ENCODE results near the gene CMTM7.
"Not testable (repeated sequence)": the region's sequence is repeated elsewhere in the genome, so short reads cannot be mapped to it uniquely, and the experiment has no call there.

CMTM7 gene

DNA sequence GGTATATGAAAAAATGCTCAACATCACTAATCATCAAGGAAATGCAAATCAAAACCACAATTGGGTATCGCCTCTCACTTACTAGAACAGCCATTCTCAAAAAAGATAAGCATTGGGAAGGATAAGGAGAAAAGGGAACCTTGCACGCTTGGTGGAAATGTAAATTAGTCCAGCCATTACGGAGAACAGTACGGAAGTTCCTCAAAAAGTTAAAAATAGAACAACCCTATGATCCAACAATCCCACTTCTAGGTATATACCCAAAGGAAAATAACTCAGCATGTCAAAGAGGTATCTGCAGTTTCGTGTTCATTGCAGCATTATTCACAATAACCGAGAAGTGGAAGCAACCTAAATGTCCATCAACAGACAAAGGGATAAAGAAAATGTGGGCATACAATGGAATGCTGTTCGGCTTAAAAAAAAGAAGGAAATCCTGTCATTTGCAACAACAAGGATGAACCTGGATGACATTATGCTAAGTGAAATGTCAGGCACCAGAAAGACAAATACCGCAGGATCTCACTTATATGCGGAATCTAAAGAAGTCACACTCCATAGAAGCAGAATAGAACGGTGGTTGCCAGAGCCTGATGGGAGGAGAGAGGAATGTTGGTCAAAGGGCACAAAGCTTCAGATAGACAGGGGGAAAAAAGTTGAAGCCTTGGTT lies 11.7 kb upstream of the CMTM7 start:
- in situ Hi-C loops (cut with HindIII; ENCODE audit: low sequenced_read_pairs), result no loop called here

DNA sequence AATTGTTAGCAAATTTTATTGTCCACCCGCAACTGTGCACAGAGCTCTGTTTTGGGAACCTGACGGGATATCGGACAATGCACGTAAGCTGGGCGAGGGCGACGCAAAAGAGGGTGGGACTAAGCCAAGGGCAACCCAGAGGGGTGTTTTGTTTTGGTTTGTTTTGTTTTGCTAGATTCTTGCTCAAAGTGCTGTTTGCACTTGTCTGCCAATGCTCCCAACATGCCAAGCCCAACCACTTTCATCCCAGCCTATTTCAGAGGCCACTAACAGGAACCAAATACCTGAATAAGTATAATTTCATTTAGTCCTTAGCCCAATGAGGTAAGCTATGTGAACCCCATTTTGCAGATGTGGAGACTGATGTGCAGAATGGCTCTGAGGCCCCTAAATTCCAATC lies 9.7 kb upstream of the CMTM7 start:
- in situ Hi-C loops (cut with HindIII; ENCODE audit: low sequenced_read_pairs), result no loop called here

DNA sequence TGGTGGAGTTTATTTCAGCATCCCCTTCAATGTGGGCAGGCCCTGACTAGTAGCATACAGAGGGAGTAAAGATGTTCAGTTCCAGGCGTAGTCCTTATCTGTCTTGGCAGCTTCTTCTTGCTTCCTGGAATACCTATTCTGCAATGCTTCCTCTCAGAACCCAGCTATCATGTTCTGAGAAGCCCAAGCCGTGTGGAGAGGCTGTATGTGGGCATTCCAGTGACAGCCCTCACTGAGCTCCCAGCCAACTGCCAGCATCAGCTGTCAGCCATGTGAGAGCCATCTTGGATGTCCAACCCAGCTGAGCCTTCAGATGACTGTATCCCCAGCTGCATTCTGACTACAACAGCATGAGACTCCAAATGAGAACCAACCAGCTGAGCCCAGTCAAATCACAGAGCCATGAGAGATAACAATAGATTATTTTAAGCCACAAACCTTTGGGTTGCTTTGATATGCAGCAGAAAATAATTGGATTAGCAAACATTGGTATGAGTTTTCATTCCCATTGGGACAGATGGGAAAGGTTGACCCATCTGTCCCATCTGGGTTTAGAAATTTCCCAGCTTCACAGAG lies 8.4 kb upstream of the CMTM7 start:
- in situ Hi-C loops (cut with HindIII; ENCODE audit: low sequenced_read_pairs), result no loop called here

DNA sequence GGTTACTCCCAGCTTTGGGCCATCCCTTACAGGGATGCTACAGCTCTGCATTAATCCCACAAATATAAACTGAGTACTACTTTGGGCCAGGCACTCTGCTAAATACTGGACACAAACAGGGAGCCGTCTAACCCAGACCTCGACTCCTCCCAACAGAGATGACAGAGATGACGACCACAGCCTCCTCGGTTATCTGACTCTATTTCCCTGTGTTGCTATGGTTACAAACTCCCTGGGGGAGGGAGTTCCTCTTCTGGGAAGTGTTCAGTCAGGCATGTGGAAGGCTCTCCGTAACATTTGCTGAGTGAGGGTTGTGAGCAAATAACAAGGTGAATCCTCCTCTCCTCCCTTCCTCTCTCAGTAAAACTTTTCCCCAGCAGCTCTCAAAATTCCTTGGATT lies 6.7 kb upstream of the CMTM7 start:
- in situ Hi-C loops (cut with HindIII; ENCODE audit: low sequenced_read_pairs), result no loop called here

DNA sequence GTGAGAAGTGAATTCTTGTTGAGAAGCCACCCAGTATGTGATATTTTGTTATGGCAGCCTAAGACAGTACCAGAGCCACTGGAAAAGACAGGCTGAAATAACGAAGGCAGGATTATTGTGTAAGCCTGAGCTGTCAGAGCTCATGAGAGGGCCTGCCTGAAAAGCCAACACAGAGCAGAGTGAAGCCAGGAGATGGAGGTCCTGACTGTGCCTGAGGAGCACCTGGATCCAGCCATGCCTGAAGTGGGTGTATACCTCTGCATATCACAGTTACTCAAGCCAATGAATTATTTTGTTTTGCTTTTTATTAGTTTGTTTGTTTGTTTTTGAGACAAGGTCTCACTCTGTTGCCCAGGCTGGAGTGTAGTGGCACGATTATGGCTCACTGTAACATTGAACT lies 4.1 kb upstream of the CMTM7 start:
- in situ Hi-C loops (cut with HindIII; ENCODE audit: low sequenced_read_pairs), result no loop called here

DNA sequence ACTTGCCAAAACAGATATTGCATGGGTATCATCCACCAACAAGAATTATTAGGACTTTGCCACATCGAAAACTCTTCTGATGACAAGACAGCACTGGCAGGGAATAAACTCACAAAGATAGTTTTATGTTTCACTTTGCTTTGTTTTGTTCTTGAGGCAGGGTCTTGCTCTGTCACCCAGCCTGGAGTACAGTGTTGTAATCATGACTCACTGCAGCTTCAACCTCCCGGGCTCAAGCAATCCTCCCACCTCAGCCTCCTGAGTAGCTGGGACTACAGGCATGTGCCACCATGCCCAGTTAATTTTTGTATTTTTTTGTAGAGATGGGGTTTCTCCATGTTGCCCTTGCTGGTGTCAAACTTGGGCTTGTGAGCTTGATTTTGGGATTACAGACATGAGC lies 2.1 kb upstream of the CMTM7 start:
- in situ Hi-C loops (cut with HindIII; ENCODE audit: low sequenced_read_pairs), result not testable (repeated sequence)

DNA sequence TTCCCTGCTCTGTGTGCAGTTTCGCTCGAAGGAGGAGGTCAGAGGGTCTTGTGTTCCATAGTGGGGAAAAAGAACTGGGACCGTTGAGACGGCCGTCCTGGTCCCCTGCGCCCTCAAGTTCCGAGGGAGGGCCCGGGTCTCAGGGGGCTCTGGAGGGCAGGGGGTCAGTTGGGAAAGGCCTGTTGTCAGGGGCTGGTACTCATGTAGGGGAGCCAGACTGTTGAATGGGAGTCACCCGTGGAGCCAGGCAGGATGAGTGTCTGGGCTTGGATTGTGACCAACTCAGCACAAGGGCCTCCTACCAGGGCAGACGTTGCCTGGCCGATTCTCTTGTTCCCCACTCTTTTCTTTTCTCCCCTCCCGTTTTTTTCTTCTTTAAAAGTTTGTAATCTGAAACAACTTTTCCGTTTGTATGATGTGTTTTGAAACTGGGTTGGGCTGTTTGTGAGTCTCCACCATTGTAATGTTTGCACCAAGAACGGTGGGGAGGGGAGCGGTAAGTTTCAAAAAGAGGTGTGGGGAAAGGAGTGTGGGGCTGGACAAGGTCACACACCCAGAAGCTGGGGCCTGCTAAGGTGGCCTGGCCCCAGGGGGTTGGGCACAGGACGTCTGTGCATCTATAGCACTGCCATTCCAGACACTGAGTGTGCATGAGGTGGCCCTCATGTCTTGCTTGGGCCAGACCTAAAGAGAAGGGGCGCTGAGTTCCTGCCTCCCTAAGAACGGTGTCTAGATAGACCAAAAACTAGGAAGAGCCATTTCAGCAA lies 1.1 kb downstream of the CMTM7 start:
- in situ Hi-C loops (cut with HindIII; ENCODE audit: low sequenced_read_pairs), result no loop called here

DNA sequence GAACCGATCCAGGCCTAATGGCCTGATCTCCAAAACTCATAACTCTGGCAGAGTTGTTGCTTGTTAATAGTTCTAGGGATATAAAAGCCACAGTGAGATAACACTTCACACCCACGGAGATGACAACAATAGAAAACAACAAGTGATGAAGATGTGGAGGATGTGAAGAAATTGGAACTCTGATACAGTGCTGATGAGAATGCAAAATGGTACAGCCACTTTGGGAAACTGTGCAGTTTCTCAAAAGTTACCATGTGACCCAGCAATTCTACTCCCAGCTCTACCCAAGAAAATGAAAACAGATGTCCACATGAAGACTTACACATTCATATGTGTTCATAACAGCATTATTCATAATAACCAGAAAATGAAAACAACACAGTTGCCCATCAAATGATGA lies 3.8 kb downstream of the CMTM7 start:
- in situ Hi-C loops (cut with HindIII; ENCODE audit: low sequenced_read_pairs), result no loop called here

DNA sequence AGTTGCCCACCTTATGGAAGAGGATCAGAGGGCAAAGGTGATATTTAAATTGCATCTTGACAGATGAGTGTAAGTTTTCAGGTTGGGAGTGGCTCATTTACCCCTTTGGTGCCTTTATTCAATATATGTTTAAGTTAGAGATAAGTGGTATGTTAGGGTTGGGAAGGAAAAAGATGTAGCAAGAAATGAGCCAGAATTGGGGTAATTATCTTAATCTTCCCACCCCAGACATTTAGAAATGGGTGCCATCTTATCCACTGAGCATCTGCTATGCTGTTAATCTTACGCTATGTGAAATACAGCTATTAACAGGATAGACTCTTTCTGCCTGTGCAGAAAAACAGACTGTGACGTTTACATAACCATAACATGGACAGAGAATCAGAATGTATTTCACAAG lies 6.3 kb downstream of the CMTM7 start:
- in situ Hi-C loops (cut with HindIII; ENCODE audit: low sequenced_read_pairs), result no loop called here

DNA sequence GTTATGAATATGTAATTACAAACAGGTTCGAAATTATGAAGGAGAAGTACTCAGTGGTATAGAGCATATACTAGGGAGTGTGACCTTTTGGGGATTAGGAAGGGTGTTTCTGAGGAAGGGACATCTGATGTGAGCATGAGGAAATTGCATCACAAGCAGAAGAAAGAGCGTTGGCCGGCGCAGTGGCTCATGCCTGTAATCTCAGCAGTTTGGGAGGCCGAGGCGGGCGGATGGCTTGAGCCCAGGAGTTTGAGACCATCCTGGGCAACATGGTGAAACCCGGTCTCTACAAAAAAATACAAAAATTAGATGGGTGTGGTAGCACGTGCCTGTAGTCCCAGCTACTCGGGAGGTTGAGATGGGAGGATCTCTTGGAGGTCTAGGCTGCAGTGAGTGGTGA lies 6.9 kb downstream of the CMTM7 start:
- in situ Hi-C loops (cut with HindIII; ENCODE audit: low sequenced_read_pairs), result no loop called here

DNA sequence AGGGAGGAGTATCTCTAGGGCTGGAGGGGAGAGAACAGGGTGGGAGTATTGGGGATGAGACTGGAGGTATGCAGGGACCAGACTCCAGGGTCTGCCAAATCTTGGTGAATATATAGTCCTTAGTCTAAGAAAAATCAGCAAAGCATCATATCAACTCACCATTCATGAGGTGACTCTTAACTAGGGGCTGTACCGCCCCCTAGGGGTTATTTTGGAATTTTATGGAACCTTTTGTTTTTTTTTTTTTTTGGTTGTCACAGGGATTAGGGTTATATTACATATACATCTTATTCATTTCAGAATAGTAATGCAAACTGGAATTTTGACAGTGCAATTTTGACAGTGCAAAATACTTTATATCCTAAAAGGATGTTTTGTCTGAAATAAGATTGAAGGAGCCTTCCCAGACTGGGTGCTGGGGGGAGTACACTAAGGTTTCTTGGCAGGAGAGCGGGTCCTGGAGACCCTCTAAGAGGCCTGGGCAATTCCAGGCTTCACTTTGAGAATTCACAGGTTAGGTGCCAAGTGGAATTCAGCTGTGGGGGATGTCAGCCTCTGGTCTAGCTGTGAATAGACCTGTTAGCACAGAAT lies 7.5 kb downstream of the CMTM7 start:
- in situ Hi-C loops (cut with HindIII; ENCODE audit: low sequenced_read_pairs), result no loop called here

DNA sequence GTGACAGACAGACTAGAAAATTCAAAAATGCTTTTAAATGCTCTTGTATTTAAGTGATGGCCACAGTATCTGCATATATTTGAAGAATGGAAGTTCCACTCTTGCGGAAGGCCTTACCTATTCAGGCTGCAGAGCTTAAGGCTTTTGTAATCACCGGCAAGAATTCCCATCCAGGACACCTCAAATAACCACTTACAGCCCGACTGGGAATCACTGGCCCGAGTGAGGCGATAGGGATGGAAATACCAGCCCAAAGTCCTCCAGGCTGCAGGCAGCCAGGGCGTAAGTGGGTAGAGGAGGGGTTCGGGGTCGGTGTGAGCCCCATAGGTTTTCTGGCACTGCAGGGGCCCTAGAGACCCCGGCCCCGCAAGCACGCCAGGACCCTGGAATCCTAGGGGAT lies 9.5 kb downstream of the CMTM7 start:
- in situ Hi-C loops (cut with HindIII; ENCODE audit: low sequenced_read_pairs), result no loop called here

DNA sequence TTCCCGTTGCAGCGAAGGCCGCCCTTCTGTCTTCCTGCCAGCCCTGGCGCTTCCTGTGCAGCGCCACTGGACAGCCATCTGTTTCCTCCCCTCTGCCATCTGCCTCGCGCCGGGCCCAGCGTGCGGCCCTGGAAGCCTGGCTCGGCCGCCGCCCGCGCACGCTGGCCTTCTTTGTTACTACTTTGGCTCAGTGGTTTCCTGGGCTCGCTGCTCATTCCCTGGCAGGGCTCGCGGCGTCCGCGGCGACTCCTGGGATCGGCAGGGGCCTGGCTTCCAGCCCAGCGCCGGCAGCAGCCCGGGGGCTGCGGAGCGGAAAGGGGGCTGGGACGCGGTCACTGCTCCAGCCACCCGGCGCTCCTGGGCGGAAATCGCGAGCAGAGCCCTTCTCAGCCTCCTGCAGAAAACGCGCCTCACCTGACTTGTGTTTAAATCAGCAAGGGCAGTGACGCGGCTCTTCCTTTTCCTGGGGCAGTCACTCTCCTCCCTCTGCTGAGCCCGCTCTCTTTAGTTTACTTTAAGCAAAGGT lies 10.0 kb downstream of the CMTM7 start:
- in situ Hi-C loops (cut with HindIII; ENCODE audit: low sequenced_read_pairs), result no loop called here

DNA sequence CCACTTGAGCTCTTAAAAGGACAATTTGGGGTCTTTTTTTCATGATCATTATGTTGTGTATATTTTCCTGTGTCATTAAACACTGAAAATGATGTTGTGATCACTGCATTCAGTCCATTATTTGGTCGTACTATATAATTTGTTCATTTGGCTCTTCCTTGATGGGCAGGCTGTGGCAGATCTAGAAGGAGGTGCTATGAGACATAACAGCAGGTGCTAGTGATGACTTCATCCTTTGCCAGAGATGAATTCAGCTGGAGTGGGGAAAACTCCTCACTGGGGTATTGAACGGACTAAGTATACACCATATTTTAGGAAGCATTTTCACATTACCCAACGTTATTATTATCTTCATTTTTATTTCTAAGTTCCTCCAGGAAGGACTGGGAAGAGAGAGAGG lies 12.0 kb downstream of the CMTM7 start:
- in situ Hi-C loops (cut with HindIII; ENCODE audit: low sequenced_read_pairs), result no loop called here

DNA sequence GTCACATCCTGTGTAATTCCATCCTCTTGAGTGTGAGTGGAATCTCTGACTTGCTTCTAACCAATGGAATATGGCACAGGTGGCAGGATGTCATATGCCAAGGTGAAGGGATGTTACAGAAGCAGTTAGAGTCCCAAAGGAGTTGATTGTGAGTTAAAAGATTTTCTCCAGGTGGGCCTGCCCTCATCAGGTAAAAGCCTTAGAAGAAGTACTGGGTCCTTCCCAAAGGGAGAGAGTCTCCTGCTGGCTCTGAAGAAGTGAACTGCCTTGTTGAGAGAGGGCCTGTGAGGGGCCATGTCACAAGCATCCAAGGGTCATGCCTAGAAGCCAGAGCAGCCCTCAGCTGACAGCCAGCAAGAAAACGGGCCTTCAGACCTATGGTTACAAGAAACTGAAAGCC lies 13.1 kb downstream of the CMTM7 start:
- in situ Hi-C loops (cut with HindIII; ENCODE audit: low sequenced_read_pairs), result no loop called here

DNA sequence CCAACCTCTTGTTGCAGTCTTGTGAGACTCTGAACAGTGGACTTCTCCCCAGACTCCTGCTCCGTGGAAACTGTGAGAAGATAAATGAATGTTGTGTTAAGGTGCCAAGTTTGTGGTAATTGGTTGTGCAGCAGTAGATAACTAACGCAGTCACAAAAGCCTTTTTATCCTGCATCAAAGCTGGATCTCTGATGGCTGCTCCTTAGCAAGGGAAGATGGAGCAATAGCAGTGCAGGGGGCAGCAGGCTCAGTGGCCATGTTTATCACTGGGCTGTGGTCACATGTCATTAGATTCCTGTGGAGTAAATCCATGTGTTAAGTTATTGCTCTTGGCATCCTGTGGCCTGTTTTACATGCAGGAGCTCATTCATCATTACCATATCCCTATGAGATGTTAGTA lies 13.5 kb downstream of the CMTM7 start:
- in situ Hi-C loops (cut with HindIII; ENCODE audit: low sequenced_read_pairs), result no loop called here

DNA sequence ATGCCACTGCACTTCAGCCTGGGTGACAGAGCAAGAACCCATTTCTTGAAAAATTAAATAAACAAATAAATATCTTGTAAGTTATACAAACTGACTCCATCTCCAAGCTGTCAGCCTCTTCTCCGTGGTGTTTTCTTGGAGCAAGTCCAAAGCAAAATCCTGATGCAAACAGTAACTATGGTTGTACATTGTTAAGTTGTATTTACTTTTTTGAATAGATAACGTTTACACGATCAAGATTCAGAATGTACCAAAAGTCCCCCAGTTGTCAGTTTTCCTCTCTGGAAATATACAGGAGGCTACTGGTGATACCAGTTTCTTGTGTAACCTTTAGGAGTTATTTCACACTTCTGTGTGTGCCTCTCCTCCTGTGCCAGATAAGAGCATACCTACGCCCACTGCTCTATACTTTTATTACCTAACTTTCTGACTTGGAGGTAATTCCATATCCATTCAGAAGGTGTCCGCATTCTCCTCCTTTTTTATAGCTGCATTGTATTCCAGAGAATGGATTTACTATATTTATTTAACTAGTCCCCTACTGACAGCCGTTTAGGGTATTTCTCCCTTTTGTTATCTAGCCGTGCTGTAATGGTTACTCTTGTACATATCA lies 14.2 kb downstream of the CMTM7 start:
- in situ Hi-C loops (cut with HindIII; ENCODE audit: low sequenced_read_pairs), result no loop called here

DNA sequence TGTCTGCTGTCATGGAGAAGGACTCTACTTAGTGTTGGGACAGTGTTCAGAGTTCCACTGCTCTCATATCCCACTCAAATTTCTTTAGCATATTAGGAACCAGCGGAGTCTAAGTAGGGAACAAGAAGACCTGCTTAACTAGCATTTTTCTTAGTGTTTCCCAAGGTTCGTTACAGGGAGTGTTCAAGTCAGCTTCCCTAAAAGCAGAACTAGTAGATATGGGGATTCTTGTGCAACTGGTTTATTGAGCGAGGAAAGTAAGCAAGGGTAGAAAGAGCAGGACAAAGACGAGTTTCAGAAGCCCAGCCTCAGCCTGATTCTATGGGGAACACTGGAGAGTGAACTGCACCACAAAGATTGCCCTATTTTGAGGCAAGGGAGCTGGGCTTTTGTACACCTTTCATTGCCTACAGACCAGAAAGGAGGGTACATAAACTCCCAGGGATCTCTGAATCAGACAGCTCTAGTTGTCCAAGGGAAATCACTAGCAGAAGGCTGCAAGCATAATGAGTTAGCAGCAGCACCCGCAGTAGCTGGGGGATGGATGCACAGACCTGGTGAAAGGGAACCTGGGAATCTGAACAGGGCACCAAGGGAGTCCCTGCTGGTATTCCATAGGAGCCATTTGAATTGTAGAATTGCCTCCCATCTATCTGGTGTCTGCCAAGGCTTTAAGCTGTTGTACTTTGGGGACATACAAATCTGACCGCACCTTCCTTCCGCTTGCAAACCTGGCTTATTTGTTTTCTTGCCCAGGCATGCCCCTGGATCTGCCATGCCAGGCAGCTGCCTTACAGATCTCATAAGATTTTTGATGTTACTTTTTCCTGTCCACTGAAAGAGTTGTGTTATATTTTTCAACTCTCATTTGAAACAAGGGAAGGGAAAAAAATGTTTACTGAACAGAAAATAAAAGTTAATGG lies 15.1 kb downstream of the CMTM7 start:
- in situ Hi-C loops (cut with HindIII; ENCODE audit: low sequenced_read_pairs), result no loop called here

DNA sequence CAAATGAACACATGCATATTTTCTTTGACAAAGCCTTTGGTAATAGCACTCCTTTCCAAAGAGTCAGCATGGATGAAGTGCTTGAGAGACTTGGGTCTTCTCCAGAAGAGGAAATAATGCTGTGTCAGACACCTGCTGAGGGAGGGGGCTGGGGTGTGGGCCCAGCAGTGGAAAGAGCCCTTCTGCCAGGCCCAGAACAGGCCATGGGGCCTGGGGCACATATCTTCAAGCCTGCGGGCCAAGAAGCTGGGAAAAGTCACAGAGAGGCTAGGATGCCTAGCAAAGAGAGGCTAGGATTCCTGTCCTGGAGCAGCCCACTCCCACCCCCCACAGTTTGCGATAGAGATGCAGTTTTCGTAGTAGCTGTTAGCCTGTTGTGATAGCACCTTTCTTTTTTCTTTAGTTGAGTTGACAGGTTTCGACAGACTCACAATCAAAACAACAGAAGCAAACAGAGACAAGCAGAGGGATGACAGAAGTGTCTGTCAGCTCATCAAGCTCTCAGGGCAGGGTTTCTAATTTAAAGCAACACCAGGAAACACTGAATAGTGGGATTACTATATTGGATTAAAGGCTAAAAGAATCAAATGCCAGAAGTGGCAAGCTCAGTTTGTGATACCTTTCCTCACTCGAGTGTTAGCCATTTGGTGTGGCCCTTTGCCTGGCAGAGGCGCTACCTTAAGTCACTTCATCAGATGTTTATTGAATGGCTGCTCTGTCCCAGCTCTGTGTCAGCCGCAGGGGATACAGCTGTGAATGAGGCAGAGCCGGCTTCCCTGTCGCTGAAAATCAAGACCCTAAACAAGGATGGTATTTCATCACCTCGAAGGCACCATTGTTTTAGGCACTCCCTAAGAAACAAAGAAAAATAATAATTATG lies 19.0 kb downstream of the CMTM7 start:
- in situ Hi-C loops (cut with HindIII; ENCODE audit: low sequenced_read_pairs), result no loop called here

All from endothelial cell of hepatic sinusoid (primary cell).